Lung (tissue), 12 donors: ENCODE measurements around the gene PLAAT3. TPM values are rescaled to one million over a fixed set of nuclear protein-coding genes. Genes with fewer than 3 reads are reported as not detected.
"Not testable (repeated sequence)": the region's sequence is repeated elsewhere in the genome, so short reads cannot be mapped to it uniquely, and the experiment has no call there.

ENCODE experiments used
- ATAC-seq: fragments of 200-7000 bp; cut with Tn5 transposase; one replicate; pipeline ENCODE4 v1.9.1; 2020; ENCODE audit warnings: moderate number of reproducible peaks; ENCODE audit not compliant: insufficient read depth, low FRiP score
- DNase-seq, 3 donors: peaks; one replicate each; pipeline ENCODE4 v3.0.0-alpha.2; 2013 to 2017
- H3K27ac ChIP-seq, 2 donors: one replicate each; pipeline ENCODE4 v1.5.1; 2013; ENCODE audit warnings: mild to moderate bottlenecking in 2 of 2, moderate library complexity in 2 of 2, control low read depth in 1 of 2, inconsistent platforms in 1 of 2, low read depth in 1 of 2, low read length in 1 of 2
- H3K27me3 ChIP-seq, 3 donors: one replicate each; pipeline ENCODE4 v1.5.1; 2013; ENCODE audit warnings: low read length in 2 of 3; ENCODE audit not compliant: control insufficient read depth in 3 of 3, insufficient read depth in 3 of 3
- H3K36me3 ChIP-seq, 4 donors: one replicate each; pipeline ENCODE4 v1.5.1; 2013; ENCODE audit warnings: low read length in 4 of 4, mild to moderate bottlenecking in 1 of 4, moderate library complexity in 1 of 4; ENCODE audit not compliant: control insufficient read depth in 4 of 4, insufficient read depth in 4 of 4
- H3K4me1 ChIP-seq, 5 donors: one replicate each; pipeline ENCODE4 v1.5.1; 2013; ENCODE audit warnings: low read length in 5 of 5, mild to moderate bottlenecking in 2 of 5, moderate library complexity in 1 of 5; ENCODE audit not compliant: control insufficient read depth in 5 of 5, insufficient read depth in 5 of 5
- H3K4me3 ChIP-seq: one replicate; pipeline ENCODE4 v1.5.1; 2013; ENCODE audit warnings: mild to moderate bottlenecking, control low read depth, moderate library complexity
- H3K9ac ChIP-seq, 2 donors: one replicate each; pipeline ENCODE4 v1.5.1; 2013; ENCODE audit warnings: low read length in 2 of 2, control low read depth in 1 of 2; ENCODE audit not compliant: insufficient read depth in 1 of 2
- H3K9me3 ChIP-seq, 4 donors: one replicate each; pipeline ENCODE4 v1.5.1; 2013; ENCODE audit warnings: low read length in 3 of 4, mild to moderate bottlenecking in 1 of 4, moderate library complexity in 1 of 4; ENCODE audit not compliant: control insufficient read depth in 4 of 4, insufficient read depth in 3 of 4
- CTCF ChIP-seq: IDR thresholded peaks from 2 replicates; pipeline ENCODE4 v1.5.1; 2012; ENCODE audit warnings: mild to moderate bottlenecking; ENCODE audit errors: control extremely low read depth, extremely low read depth
- WGBS, 2 donors: extraction: QIAGEN DNeasy Blood & Tissue Kit; methylation state at CpG; one replicate each; pipeline ENCODE4 v1.1.7; 2013; 5-methylcytosine and 5-hydroxymethylcytosine counted together
- polyA plus RNA-seq, 2 donors: library from polyadenylated mRNA; stranded (reverse); fragments of 200-250 nt; gene quantifications; one replicate each; pipeline ENCODE4 v1.2.1, GENCODE V29; 2013
- total RNA-seq, 2 donors: library from RNA; depleted of rRNA in 1 of 2; stranded (reverse); fragments of >200 nt in 1 of 2; gene quantifications; one replicate each; pipeline ENCODE4 v1.2.1, GENCODE V29; 2014 to 2021
- donor health status: control.
- donor health status: control.
- donor health status: Bipolar disorder and iron deficiency.
- donor health status: healthy.
- donor health status: DM: yes; HTN: yes; CAD: no.

PLAAT3 gene
- total and polyA plus RNA-seq, 4 donors, result 12.7 to 232 (median 89.8) TPM

GRCh38 chr11:63608353-63609345 is 5.6 kb downstream of the PLAAT3 start:
- Histone ChIP-seq H3K9ac (no peak overlapping the region), H3K27me3 (peaks cover 0 to 9% (median 2%) of the 10 kb centered on the region in 3 donors), H3K27ac (peak overlapping the region; percentile 17 to 51), H3K4me3 (no peak overlapping the region), H3K36me3 (peaks cover 0 to 2% (median 0%) of the 10 kb centered on the region in 4 donors), H3K9me3 (no peaks in the 10 kb centered on the region), H3K4me1 (peaks cover 0 to 14% (median 3%) of the 10 kb centered on the region in 5 donors)
- WGBS, 2 donors, result 83 to 90% methylated on average over 11 of the region's 11 CpGs
- ATAC-seq (no peak), DNase-seq (no peak)
- no peak for TF ChIP-seq CTCF

DNA sequence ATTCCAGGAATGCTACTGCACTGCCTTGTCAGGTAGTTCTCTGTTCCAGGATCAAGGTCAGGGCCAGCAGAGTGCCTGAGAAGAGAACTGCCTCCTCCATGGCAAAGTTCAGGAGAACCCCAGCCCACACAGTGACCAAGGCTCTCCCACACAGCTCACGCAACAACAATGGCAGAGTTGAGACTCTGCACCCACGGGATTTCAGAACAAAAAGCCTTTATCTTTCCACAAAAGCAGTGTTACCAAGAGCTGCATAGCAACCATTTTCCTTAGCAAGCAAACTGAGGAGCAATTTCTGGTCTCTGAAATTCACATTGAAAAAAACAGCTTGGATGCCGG is 11.1 kb downstream of the PLAAT3 start:
- Histone ChIP-seq H3K36me3 (peaks cover 0 to under 1% (median 0%) of the 10 kb centered on the region in 4 donors), H3K4me3 (no peak overlapping the region), H3K9ac (no peak overlapping the region), H3K9me3 (no peaks in the 10 kb centered on the region), H3K4me1 (peaks cover 0 to 11% (median 0%) of the 10 kb centered on the region in 5 donors), H3K27me3 (no peaks in the 10 kb centered on the region), H3K27ac (no peak overlapping the region)
- TF ChIP-seq CTCF, result no peak
- DNase-seq (no peak), ATAC-seq (no peak)
- WGBS, 2 donors, result 80 to 91% methylated on average over 3 of the region's 3 CpGs

- H3K36me3 ChIP-seq, H3K27me3 ChIP-seq, H3K4me3 ChIP-seq, ATAC-seq, H3K9ac ChIP-seq, H3K27ac ChIP-seq, H3K9me3 ChIP-seq: not testable (repeated sequence)
- DNase-seq, result peak in 2 of 3 donors; percentile 38 to 74
- WGBS, 2 donors, result 91 to 94% methylated on average over 11 of the region's 11 CpGs
- peaks cover 0 to 11% (median 0%) of the 10 kb centered on the region in 5 donors for H3K4me1 ChIP-seq
Observed at GRCh38 chr11:63602290-63603179, 11.7 kb downstream of the PLAAT3 start.
